ENCODE measurements around the gene CACNA2D2. TPM values are rescaled to one million over a fixed set of nuclear protein-coding genes. Genes with fewer than 3 reads are reported as not detected.

Gene CACNA2D2
- total RNA-seq, 1 experiment from 2014 or later, result 27.7 TPM

- no peaks in the 10 kb centered on the region for H3K9me3 ChIP-seq (ENCODE audit: control insufficient read depth, low read depth, low read length)
- no peak overlapping the region for H3K56ac ChIP-seq (ENCODE audit: insufficient read length, low read depth, low read length)
- H3K9me3 Mint-ChIP-seq, result no peaks in the 10 kb centered on the region; a peak in 1 of 5 replicates
- peaks cover 20 to 28% of the 10 kb centered on the region in 2 experiments for H3K4me1 Mint-ChIP-seq
- H3K4me1 ChIP-seq (ENCODE audit: insufficient read depth, low read length), result no peaks in the 10 kb centered on the region; the same call in 1 of the 2 replicates
- no peak overlapping the region for H3K9ac ChIP-seq (ENCODE audit: extremely low read depth, insufficient read length, low read length)
- no peak overlapping the region for H3K4ac ChIP-seq (ENCODE audit: low read depth, low read length)
- TF ChIP-seq CTCF (conservative IDR thresholded peaks at IDR 0.05), result no peak
- H3K18ac ChIP-seq (ENCODE audit: insufficient read length, low read depth, low read length), result no peak overlapping the region
- H2BK120ac ChIP-seq (ENCODE audit: low read depth, low read length, poor library complexity, severe bottlenecking), result no peak overlapping the region
- H2AK5ac ChIP-seq (ENCODE audit: insufficient read length, low read length), result no peak overlapping the region
- no peak overlapping the region for H3K27ac Mint-ChIP-seq
- H2BK20ac ChIP-seq (ENCODE audit: low read depth, low read length, poor library complexity, severe bottlenecking), result no peak overlapping the region
- H4K20me1 ChIP-seq (ENCODE audit: control insufficient read depth, insufficient read depth, insufficient read length), result no peaks in the 10 kb centered on the region
- WGBS (ENCODE audit: extremely low coverage, insufficient read length, low lambda C conversion rate), result no CpG with 5 or more reads among the region's 13 CpGs
- no peak overlapping the region for H2AFZ ChIP-seq (ENCODE audit: low read length)
- H3K27me3 Mint-ChIP-seq (ENCODE audit: low read depth), result peaks cover 77% of the 10 kb centered on the region
- H3T11ph ChIP-seq (ENCODE audit: low read length), result no peak overlapping the region
- H2BK12ac ChIP-seq (ENCODE audit: insufficient read length, low read depth, low read length), result no peak overlapping the region
- no peak overlapping the region for H3K27ac ChIP-seq (ENCODE audit: insufficient read length, low read depth, low read length)
- no peaks in the 10 kb centered on the region; a peak in 1 of 7 replicates for H3K36me3 Mint-ChIP-seq (ENCODE audit: insufficient read depth in 1 of 3, low read depth in 3 of 3)
- H3K79me1 ChIP-seq (ENCODE audit: insufficient read depth, low read depth, low read length, poor library complexity, severe bottlenecking), result no peaks in the 10 kb centered on the region
- H4K8ac ChIP-seq (replicated peaks; ENCODE audit: insufficient read length, low read depth, low read length), result no peak overlapping the region
- no peak overlapping the region for H4K5ac ChIP-seq (ENCODE audit: insufficient read length, low read depth, low read length)
- no peak overlapping the region for H2BK5ac ChIP-seq (ENCODE audit: insufficient read length, low read length)
- peaks cover 22% of the 10 kb centered on the region for H3K23me2 ChIP-seq (ENCODE audit: insufficient read length, low read depth, low read length, poor library complexity, severe bottlenecking)
- no peak overlapping the region for H2BK15ac ChIP-seq (ENCODE audit: low read depth, low read length)
- H3K79me2 ChIP-seq (ENCODE audit: insufficient read depth, low read length), result no peaks in the 10 kb centered on the region
- H3K23ac ChIP-seq (ENCODE audit: insufficient read length, low read depth, low read length), result no peak overlapping the region
- H4K91ac ChIP-seq (ENCODE audit: insufficient read length, low read depth, low read length), result no peak overlapping the region
- DNase-seq, result no peak
- no peak overlapping the region for H3K14ac ChIP-seq (ENCODE audit: insufficient read depth, low read length)
- H3K4me3 Mint-ChIP-seq, result no peak overlapping the region
- H3K4me2 ChIP-seq (ENCODE audit: insufficient read depth, insufficient read length, low read length), result no peak overlapping the region
- H3K27me3 ChIP-seq (ENCODE audit: insufficient read depth, low read length), result peaks cover 19% of the 10 kb centered on the region; the same call in 1 of the 2 replicates
Observed at GRCh38 chr3:50341996-50342650, 161.3 kb downstream of the CACNA2D2 start.
